Fibroblast of peridontal ligament (primary cell): ENCODE data around the gene SLC49A3.
"Not testable (repeated sequence)": the region's sequence is repeated elsewhere in the genome, so short reads cannot be mapped to it uniquely, and the experiment has no call there.

Experiments used
- DNase-seq: peaks from one replicate; pipeline ENCODE4 v3.0.0-alpha.2; 2010; ENCODE audit errors: extremely low read depth

The SLC49A3 gene

GRCh38 chr4:654503-654845 is 34.5 kb downstream of the SLC49A3 start:
- no peak for DNase-seq

- no peak for DNase-seq
These were observed 35.0 kb downstream of the SLC49A3 start for GRCh38 chr4:653831-654502.

DNA sequence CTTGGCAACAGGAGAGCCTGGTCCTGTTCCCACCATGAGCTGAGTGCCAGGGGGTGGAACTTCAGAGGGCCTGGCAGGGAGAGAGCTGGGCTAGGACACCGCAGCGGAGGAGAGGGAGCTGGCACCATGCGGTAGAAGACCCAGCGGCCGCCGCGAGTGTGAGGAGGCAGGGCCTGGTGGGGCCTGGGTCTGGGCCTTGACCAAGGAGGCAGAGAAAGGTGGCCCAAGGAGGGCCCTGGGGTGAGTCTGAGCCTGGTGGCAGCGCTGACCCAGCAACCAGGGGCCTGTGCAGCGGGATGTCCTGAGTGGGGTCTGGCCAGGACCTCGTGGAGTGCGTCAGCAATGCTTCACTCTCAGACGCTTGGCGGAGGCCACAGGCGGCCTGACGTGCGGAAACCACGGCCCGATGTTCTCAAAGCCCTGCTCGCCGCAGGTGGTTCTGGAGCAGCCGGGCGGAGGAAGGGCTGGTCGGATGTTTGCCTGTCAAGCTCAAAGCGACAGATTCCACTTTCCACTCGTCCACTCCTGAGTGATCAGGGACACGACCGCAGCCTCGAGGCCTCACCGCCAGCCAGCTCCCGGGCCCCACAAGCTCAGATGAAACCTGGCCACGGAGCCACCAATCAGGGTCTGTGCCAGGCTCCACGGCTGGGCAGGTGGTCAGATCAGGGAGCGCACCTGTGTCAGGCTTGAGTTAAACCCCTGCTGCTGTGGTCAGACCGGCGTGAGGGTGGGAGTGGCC is 35.7 kb downstream of the SLC49A3 start:
- no peak for DNase-seq

GRCh38 chr4:651884-652642 is 36.9 kb downstream of the SLC49A3 start:
- no peak for DNase-seq

DNA sequence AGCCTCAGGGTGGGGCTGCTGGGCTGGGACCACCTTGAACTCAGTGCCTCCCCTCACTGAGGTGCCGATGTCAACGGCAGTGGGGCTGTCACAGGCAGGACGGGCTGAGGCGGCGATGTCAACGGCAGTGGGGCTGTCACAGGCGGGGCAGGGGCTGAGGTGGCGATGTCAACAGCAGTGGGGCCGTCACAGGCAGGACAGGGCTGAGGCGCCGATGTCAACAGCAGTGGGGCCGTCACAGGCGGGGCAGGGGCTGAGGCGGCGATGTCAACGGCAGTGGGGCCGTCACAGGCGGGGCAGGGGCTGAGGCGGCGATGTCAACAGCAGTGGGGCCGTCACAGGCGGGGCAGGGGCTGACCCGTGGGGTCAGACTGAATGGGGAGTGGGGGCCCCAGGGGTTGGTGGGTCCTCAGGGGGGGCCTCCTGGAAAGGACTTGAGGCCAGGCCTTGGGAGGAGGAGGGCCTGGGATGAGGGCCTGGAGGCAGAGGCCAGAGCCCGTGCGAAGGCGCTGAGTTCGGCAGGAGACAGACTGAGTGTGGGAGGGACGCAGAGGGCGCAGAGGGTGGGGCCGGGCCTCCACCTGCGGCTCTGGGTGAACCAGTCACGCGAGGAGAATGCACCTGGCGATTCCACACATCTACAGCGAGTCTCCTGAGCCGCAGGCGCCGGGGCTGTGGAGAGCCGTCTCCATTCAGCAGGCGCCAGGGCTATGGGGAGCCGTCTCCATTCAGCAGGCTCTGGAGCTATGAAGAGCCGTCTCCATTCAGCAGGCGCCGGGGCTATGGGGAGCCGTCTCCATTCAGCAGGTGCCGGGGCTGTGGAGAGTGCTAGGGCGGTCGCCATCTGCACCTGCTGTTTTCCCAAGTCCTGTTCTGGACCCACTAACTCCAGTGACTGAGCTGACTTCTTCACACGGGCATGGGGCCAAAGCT is 37.7 kb downstream of the SLC49A3 start:
- DNase-seq: no peak

GRCh38 chr4:650461-650860 is 38.5 kb downstream of the SLC49A3 start:
- no peak for DNase-seq

DNA sequence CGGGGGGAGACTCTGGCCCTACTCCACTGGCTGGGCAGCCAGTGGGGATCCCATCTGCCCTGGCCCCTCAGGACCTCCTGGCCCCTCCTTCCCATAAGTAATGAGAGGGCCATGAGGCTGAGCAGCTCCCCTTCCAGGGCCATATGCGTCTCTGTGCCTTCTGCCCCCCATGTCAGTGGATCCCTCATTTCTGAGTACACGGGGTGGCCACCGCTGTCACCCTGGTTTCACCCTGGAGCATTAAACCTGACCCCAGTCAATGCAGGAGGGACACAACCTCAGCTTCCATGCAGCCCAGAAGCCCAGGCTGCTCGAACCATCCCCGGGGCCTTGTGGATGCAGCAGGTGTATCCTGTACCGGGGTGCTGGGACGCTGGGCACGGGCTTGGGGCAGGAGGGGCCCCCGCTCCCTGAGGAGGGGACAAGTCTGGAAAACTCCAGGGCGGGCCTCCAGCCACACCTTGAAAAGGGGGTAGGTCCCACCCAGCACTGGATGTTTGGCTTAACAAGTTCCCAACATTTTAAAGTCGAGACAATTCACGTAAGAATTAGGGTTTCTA is 39.1 kb downstream of the SLC49A3 start:
- no peak for DNase-seq

DNA sequence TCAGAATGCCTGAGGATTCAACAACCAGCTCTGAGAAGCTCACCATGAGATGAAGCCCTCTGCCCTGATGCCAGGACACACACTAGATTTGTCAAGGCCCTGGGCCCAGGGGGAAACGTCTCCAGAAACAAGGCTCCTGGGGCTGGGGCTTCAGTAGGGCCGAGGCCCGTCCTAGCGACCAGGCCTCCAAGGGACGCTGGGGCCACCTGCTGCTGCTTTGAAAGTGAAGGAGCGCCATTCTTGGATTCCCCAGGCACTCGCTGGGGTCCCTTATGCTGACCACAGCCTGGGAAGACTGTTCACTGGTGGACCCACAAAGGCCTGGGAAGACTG is 39.7 kb downstream of the SLC49A3 start:
- DNase-seq: no peak

GRCh38 chr4:648579-649292 is 40.2 kb downstream of the SLC49A3 start:
- DNase-seq: no peak

GRCh38 chr4:647481-647880 is 41.5 kb downstream of the SLC49A3 start:
- DNase-seq: no peak

DNA sequence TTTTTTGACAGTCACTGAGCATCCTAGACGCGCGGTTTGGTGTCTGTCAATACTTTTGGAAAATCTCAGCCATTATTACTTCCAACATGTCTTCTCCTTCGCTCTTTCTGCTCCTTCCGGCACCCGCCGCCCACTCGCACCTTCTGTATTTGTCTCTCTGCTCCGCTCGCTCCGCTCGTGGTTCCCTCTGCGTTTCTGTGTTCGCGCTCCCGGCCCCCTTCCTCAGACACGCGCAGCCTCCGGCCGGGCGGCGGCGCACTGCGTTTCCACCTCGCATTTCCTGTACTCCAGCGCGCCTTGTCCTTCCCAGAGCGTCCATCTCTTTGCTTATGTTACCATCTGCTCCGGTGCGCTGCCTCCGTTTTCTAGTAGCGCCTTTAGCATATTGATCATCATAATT is 42.5 kb downstream of the SLC49A3 start:
- no peak for DNase-seq

GRCh38 chr4:642366-642765 is 46.6 kb downstream of the SLC49A3 start:
- DNase-seq: not testable (repeated sequence)

GRCh38 chr4:637536-638280 is 51.2 kb downstream of the SLC49A3 start:
- DNase-seq: no peak

DNA sequence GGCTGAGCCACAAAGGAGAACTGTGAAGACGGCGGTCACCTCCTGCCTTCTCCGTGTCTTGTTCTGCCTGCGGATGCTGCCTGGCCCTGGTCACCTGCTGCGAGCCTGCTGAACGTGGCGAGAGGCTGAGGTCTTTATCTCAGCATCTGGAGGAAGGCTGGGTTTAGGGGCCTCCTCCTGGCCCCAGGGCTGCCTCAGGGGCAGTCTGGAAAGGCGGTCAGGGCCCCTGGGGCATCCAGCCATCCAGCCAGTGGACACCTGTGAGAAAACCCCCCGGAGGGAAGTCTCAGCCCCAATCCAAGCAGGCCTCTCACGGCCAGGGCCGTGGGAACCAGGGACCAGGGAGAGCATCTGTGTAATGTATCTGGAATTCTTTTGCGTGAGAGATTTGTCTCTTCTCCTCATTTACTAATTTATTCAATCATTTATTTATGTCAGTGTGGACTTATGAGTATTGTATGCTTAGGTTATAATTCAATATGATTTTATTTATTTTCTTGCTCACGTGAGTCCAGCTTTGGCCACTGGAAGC is 52.3 kb downstream of the SLC49A3 start:
- DNase-seq: no peak

DNA sequence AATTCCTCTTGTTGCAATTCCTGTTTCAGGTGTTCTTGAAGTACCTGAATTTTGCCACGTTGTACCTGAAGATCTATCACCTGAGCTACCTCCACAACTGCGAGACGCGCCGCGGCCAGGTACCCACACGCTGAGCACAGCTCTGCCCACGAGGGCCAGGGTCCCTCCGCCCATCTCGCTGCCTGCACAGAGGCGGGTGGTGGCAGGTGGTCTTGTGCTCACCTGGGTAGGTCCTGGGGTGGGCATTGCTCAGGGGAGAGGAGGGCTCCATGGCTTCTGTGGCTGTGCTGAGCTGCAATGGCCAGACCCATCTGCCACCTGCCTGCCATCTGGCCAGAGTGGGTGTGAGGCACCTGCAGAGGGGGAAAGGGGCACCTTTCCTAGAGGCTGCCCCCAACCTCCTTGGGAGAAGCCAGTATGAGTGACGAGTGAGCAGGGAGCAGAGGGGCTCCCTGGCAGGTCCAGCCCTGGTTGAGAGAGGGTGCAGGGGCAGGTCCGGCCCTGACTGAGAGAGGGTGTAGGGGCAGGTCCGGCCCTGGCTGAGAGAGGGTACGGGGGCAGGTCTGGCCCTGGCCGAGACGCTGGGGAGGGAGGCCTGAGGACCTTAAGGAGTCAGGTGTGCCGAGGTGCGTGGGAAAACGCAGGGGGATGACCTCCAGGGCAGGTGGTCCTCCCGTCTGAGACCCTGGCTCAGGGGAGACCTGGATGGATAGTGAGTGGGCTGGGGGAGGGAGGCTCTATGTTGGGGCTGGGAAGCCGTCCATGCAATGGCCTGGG is 52.9 kb downstream of the SLC49A3 start:
- no peak for DNase-seq

DNA sequence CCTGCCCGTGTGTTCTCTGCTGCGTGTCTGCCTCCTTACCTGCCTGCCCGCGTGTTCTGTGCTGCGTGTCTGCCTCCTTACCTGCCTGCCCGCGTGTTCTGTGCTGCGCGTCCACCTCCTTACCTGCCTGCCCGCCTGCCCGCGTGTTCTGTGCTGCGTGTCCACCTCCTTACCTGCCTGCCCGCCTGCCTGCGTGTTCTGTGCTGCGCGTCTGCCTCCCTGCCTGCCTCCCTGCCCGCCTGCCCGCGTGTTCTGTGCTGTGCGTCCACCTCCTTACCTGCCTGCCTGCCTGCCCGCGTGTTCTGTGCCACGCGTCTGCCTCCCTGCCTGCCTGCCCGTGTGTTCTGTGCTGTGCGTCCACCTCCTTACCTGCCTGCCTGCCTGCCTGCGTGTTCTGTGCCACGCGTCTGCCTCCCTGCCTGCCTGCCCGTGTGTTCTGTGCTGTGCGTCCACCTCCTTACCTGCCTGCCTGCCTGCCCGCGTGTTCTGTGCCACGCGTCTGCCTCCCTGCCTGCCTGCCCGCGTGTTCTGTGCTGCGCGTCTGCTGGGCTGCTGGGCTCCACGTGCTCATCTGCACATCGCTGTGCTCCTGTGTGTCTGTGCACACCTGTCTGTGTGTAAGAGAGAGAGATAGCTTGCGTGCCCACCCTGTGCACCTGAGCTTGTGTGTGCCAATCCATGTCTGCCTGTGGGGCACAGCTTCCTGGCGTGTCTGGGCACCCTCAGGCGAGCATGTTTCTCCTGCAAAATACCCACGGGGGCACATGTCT is 53.7 kb downstream of the SLC49A3 start:
- DNase-seq: not testable (repeated sequence)

DNA sequence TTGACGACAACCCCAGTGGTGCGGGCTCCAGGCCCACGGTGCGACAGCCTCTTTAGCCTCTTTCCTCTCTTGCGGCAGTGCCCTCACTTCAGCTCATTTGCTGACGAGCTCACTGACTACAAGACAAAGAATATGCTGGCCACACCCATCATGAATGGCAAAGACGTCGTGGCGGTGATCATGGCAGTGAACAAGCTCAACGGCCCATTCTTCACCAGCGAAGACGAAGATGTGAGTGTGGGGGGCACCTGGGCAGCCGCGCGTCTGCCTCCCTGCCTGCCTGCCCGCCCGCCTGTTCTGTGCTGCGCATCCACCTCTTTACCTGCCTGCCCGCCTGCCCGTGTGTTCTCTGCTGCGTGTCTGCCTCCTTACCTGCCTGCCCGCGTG is 54.4 kb downstream of the SLC49A3 start:
- DNase-seq: no peak

GRCh38 chr4:633976-634598 is 54.9 kb downstream of the SLC49A3 start:
- DNase-seq: no peak
